EL (cell line): ENCODE results near the gene CREB3L4.

Experiments
- DNase-seq: peaks from one replicate; pipeline ENCODE4 v3.0.0-alpha.2; 2016

The CREB3L4 gene

DNA sequence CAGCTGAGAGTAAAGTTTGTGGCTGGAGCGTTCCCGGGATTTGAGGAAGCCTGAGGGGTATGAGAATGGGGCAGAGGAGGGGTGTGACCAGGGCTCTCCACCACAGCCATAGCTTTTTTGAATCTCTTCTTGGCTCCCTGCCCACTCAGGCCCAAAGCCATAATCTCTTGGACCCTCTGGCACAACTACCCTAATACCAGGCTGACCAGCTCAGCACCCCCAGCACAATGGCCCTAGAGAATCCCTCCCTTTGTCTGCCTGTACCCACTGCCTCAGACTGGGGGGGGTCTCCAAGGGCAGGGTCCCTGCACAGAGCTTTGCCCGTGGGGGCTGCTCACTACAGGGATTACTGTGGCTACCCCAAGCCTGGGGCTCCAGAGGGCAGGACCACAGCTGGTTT lies 28.7 kb upstream of the CREB3L4 start:
- no peak for DNase-seq

- DNase-seq, result no peak
Measured at GRCh38 chr1:153939476-153939875, 28.2 kb upstream of the CREB3L4 start.

DNA sequence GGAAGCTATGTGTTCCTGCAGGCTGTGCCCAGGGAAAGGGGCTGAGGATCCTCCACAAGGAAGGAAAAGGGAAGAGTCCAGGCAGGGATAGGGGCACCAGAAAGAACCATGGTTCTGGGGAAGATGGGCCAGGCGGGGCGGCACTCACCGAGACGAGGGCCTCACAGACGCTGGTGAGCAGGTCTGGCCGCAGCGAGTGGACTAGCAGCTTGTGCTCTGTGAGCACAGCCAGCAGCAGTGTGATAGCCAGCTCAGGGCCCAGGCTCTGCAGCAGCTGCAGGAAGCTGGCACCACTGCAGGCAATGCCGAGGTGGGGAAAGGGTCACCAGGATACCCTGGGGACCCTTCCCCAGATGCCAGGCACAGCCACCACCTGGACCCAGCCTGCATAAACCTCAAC lies 26.9 kb upstream of the CREB3L4 start:
- DNase-seq, result no peak

GRCh38 chr1:153941826-153942725 lies 25.6 kb upstream of the CREB3L4 start:
- no peak for DNase-seq

DNA sequence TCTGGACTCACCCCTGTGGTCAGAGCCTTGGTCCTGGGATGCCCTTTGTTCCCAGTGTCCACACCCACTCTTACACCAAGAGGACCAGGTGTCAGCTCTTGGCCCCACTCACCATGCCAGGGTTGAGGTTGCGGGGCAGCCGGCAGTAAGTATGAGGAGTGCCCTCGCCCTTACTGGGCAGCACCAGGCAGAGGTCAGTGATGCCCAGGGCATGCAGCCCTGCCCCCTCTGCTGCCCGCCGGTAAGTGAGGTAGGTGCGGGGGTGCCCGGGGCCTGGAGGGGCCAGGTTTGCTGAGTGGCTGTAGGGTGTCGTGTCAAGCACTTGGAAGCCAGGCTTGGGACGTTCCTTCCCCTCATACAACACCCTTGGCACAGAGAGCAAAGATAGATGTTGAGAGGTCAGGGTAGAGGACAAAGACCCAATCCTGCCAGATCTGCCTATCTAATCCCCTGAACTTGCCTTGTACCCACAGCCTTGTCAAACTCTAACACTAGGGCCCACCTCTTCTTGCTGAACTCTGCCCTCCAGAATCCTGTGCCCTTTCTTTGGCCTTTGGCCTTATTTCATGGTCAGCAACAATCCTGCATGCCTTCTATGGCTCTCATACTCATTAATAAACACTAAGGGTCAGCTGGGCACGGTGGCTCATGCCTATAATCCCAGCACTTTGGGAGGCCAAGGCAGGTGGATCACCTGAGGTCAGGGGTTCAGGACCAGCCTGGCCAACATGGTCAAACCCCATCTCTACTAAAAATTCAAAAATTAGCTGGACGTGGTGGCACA lies 24.7 kb upstream of the CREB3L4 start:
- no peak for DNase-seq

- no peak for DNase-seq
Measured at GRCh38 chr1:153944005-153944826, 23.5 kb upstream of the CREB3L4 start.

DNA sequence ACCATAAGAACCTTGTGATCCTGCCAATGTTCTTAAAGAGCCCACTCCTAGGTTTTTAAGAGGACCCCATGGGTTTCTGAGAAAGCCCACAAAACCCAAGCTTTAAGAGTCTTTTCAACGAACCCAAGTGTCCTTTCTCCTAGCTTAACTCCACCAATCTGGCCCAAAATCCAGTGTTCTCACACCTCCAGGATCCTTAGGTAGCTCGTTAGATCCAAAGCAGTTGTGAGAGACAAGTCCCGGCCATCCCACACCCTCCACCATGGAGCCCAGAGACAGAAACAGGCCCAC lies 22.9 kb upstream of the CREB3L4 start:
- no peak for DNase-seq

- peak; percentile 22 for DNase-seq
Measured at GRCh38 chr1:153945131-153945794, 22.4 kb upstream of the CREB3L4 start.

DNA sequence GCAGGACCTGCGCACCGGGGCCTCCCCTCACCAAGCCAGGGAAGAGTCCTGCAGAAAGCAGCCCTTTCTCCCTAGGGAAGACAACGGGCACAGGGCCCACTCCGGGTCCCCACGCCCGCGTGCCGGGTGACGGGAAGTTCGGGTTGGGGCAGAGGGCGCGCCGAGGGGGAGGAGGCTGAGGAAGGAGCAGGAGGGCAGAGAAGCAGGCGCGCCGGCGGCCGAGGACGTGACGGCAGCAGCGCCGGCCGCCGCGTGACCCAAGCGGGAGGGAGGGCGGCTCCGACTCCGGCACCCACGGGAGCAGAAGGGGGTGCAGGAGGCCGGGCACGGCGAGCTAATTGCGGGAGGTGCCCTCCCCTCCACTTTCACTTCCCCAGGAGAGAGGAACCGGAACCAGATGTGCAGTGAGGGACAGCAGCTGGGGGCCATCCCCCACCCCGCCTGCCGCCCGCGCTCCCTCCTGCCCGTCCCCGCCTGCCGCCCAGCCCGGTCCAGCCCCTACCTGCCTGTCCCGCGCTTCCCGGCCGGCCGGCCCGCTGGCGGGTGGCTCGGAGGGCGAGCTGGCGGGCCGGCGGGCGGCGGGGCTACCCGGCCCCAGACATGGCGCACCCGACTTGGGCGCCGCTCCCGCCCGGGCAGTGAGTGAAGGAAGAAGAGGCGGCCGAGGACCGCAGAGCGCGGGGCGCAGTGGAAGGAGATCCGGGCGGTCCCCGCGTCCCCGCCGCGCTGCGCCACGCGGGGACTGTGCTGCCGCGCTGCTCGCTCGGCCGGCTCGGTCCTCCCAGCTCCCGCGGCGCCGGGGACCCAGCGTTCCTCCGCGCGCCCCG lies 21.7 kb upstream of the CREB3L4 start:
- DNase-seq, result peak; percentile 70

DNA sequence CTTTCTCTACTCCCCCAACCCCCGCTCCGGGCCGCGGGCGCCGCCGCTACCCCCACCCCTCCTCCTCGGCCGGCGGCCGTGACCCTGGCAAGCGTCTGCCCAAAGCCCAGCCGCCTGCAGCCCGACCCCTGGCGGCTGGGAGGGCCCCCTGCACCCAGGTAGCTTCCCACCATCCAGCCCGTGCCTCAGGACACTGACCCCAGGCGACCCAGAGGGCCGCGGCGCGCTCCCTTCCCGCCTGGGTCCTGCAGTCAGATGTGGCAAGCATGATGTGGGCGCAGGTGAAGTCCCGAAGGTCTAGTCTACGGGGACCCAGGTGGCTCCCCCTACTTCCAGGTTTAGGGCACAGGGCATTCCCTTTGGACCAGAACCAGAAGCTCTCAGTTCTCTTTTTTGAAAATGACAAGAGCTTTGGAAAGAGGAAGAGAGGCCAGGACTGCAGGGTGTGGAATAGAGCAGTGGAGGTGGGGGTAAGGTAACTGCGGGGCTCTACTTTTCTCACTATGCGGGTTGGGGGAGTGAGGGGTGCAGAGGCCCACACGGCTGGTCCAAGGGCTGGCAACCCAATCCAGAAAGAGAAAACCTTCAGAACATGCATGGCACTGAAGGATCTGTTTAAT lies 21.0 kb upstream of the CREB3L4 start, which contains the start of gene DENND4B:
TSS of gene DENND4B (minus strand) at position 97 of the 620 bp plus-strand sequence. CDS start 2,344 bp downstream, outside the sequence.
- peak; percentile 78 for DNase-seq

- no peak for DNase-seq
Measured at GRCh38 chr1:153951183-153951582, 16.5 kb upstream of the CREB3L4 start.

GRCh38 chr1:153951801-153952200 lies 15.9 kb upstream of the CREB3L4 start:
- DNase-seq, result no peak

GRCh38 chr1:153953859-153954365 lies 13.8 kb upstream of the CREB3L4 start:
- no peak for DNase-seq

DNA sequence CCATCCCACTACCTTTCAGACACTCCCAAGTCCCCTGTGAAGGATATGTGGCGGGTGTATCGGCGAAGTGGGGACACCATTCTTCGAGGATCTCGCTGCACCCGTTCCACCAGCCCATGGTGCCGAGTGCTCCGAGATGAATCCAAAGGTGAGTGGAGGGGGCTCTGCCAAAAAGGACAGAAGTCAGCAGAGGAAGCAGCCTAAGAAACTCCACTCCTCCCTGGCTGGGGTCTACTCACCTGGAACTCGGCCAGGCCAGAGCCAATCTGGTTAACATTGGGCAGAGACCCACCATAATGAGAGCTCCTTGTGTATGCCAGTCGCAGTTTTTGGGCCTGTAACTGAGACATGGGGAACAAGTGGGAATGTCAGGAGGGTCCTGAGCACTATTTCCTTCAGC lies 12.9 kb upstream of the CREB3L4 start:
- no peak for DNase-seq

GRCh38 chr1:153956997-153957715 lies 10.5 kb upstream of the CREB3L4 start:
- DNase-seq, result no peak

DNA sequence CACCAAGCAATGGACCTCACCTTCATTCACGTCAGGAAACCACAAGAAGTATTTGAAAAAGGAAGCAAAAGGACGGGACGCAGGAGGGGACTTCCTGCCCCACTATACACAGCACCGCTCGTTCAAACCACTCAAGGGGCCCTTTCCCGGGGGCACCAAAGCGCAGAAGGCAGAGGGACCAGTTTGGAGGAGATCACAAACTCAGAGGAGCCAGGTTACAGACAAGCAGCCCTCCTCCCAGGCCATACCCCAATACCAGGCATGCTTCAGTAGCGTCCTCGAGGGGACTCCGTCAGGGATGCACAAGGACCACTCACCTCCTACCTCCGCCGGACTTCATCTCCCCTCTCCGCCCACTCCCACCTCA lies 10.0 kb upstream of the CREB3L4 start:
- peak; percentile 29 for DNase-seq

- DNase-seq, result peak; percentile 99
Measured at GRCh38 chr1:153958111-153958960, 9.4 kb upstream of the CREB3L4 start, which contains the start of gene CRTC2. CRTC2 (minus strand) TSS chr1:153958612; CDS start chr1:153958497, 115 bp downstream.

GRCh38 chr1:153958961-153959260 lies 8.8 kb upstream of the CREB3L4 start:
- DNase-seq, result no peak

- no peak for DNase-seq
Measured at GRCh38 chr1:153959454-153959853, 8.2 kb upstream of the CREB3L4 start.
